GM18526 (cell line): ENCODE measurements around the gene UCKL1.

Source experiments
- POLR2A ChIP-seq: IDR thresholded peaks from 3 replicates; pipeline ENCODE4 v1.6.1; 2011; ENCODE audit not compliant: insufficient read length; ENCODE audit errors: extremely low read depth

UCKL1 gene

DNA sequence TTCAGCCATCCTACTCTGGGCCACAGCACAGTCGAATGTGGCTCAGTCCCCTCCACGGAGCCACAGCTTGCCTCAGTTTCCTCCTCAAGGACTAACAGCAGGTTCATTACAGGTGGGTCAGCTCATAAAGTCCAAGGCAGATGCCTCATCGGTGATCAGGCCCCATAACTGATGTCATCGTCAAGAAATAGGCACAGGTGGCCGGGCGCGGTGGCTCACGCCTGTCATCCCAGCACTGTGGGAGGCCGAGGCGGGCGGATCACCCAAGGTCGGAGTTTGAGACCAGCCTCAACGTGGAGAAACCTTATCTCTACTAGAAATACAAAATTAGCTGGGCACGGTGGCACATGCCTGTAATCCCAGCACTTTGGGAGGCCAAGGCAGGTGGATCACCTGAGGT is 3.4 kb downstream of the UCKL1 start:
- no peak for TF ChIP-seq POLR2A

DNA sequence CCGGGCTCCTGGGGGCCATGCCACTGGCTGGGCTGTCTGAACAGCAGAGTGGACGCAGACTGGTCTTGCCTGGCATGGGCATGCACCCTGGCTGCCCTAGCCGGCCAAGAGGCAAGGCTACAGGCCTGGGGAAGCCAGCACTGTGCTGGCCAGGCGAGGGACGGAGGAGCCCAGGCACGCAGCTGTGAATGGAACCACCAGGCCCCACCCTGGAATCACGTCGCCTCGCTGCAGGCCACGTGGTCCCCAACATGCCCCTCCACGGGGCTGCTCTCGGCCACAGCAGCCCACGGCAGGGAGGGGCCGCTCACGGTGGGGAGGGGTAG is 4.0 kb downstream of the UCKL1 start:
- no peak for TF ChIP-seq POLR2A

DNA sequence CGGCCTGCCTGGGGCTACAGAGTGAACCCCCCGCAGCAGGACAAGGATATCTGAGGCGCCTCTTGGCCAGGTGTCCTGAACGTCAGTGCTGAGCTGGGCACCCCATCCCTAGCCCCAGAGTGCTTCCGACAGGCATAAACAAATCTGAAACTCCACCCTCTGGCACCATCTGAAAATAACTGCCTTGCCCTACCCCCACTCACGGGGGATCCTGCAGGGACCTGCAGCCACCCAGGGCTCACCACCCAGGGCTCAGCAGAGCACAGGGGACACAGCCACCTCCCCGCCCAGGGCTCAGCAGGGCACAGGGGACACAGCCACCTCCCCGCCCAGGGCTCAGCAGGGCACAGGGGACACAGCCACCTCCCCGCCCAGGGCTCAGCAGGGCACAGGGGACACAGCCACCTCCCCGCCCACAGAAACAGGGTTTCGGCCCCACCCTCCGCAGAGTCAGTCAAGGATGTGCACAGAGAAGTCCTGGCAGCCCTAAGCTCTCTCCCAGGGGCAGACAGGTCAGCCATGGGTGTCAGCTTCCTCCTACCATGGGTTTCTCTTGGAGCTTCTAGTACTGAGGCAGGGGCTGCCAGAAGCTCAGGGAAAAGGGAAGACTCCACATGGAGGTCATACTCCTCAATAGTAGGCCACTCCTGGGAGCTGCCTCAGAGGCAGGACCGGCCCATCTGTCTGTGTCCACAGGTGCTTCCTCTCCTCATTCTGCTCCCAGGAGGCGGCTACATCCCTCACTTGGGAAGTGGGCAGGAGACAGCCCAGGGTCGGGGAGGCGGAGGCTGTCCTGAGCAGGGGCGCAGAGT is 4.6 kb downstream of the UCKL1 start:
- TF ChIP-seq POLR2A, result no peak

DNA sequence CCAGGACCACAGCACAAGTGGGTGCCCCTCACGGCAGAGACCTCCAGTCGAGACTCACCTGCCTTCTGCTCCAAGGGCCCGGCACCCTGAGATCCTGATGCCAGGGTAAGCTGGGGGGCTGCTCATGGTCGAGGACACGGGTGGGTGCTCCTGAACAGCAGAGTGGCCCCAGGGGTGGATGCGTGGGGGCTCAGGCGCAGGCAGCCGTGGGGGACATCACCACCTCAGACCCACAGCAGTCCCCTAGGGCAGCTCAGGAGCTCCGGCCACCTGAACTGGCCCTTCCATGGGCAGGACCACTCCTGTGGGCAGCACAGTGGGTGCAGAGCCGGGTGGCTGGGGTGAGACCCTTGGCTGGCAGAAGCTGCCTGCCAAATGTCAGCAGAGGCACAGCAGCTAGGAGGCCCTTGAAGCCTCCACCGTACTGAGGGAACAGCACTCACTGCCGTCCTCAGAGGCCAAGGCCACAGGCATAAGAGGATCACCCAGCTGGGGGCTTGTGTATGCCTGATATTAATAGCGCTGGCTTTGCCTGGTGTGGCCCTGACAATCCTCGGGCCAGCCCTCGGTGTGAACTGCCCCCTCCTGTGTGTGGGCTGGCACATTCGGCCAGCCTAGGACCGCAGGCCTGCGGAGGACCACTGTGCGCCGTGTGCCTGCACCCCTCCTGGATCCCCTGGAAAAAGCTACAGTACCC is 5.4 kb downstream of the UCKL1 start:
- no peak for TF ChIP-seq POLR2A

DNA sequence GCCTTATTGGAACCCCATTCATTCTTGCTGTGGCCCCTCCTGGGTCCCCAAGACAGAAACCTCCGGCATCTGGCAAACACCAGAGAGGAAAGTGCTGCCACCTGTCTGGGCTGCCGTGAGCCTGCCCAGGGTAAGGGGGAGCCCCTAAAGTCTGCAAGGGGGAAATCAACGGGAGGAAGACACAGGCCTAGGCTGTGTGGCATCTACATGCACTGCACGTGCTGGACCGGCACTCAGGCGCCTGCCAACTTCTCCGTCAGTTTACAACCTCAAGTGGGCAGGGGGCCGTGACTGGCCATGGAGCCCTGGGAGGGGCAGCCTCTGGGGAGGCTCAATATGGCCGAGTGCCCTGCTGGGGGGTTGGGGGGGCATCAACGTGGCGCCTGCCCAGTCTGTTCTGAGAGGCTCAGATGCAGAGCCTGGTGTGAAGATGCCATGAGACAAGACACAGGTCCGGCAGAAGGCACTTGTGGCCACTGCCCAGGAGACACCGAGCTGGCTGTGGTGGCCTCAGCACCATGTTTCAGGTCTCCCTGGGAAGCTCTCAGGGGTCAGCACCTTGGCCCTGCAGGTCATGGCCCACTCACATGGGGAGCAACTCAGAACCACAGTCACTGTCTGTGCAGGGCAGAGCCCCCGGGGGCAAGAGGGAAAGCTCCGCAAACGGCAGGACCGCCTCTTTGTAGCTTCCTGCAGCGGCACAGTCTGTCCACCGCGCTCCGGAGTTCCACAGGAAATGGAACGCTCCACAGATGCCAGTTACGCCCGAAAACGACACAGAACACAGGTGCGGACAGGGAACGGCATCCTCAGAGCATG is 8.4 kb downstream of the UCKL1 start:
- no peak for TF ChIP-seq POLR2A

DNA sequence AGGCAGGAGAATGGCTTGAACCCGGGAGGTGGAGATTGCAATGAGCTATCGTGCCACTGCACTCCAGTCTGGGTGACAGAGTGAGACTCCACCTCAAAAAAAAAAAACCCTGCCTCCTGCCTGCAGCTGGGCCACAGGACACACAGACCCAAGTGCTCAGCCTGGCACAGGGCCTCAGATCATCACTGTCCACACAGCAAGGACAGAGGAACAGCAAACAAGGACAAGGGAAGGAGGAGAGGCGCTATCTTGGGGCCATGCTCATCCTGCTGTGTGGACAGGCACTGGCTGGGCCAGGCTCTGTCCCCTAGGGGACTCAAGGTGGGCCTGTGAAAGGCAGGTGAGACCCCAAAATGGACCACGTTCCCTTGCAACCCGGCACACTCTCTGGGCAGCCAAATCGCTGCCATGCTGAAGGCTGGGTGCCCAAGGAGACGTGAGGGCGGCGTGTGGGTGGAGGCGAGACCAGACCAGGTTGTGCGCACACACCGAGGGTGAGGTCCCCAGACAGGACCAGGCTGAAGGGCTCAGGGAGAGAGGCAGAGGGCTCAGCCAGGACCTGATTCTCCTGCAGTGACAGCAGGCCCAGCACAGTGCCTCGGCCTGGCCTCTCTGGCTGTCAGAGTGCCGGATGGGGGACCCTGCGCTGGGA is 9.1 kb downstream of the UCKL1 start:
- TF ChIP-seq POLR2A, result no peak

DNA sequence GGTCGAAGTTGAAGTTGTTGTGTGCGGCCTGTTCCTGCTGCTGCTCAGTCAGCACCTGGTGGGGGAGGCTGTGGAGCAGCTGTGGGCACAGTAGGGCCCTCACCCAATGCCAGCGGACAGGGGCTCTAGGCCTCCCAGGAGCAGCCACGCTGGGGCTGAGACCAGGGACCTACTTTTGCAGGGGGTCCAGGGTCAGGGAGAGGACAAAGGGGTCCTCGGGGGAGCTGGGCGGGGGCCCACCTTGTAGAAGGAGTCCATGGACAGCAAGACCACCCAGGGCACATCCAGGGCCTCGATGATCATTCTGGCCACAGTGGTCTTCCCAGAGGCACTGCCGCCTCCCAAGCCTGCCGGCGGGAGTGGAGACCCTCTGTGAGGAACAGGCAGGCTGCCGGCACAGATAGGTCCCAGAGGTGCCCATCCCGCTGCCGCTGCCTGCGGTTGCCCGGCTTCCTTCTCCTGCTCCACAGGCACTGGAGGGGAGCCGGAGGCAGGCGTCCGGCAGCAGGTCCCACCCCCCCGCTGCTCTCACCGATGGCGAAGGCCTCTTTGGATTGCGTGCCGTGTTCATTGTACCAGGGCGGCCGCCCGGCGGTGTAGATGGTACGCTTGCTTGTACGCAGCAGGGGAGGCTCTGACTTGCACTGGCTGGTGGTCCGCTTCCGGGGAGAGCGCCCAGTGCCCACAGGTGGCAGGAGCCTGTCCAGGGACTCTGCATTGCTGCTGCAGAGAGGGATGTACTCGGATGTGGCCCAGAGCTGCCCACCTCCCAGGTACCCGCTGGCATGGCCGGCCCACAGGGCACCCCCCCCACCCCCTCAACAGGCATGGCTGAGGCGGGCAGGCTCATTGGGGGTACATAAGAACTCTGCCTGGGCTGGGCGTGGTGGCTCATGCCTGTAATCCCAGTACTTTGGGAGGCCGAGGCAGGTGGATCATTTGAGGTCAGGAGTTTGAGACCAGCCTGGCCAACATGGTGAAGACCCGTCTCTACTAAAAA is 10.0 kb downstream of the UCKL1 start:
- TF ChIP-seq POLR2A, result no peak

DNA sequence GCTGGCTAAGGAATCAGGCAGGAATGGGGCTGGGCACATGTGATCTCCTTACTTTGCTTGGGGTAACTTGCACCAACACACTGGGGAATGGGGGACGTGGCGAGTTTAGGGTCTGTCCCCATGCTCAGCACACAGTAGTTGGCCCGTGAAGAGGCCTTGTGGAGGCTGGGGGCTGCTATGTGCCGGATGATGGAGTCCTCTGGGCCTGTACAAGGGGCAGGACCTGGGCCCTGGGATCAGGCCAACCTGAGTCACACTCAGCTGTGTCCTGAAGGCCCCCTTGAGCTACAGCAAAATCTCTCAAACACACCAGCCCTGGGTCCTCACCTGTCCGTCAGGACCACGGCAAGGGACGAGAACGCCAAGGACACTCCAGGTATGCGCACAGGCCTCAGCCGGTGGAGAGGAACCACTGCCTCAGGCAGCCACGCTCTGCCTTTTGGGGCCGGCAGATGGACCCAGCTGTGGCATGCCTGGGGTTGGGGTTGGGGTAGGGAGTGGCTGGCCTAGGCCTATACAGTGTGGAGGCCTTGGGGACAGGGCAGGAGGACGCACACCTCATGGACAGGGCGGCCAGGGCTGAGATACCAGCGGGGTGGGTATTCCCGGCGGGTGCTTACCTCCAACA is 11.1 kb downstream of the UCKL1 start:
- no peak for TF ChIP-seq POLR2A

DNA sequence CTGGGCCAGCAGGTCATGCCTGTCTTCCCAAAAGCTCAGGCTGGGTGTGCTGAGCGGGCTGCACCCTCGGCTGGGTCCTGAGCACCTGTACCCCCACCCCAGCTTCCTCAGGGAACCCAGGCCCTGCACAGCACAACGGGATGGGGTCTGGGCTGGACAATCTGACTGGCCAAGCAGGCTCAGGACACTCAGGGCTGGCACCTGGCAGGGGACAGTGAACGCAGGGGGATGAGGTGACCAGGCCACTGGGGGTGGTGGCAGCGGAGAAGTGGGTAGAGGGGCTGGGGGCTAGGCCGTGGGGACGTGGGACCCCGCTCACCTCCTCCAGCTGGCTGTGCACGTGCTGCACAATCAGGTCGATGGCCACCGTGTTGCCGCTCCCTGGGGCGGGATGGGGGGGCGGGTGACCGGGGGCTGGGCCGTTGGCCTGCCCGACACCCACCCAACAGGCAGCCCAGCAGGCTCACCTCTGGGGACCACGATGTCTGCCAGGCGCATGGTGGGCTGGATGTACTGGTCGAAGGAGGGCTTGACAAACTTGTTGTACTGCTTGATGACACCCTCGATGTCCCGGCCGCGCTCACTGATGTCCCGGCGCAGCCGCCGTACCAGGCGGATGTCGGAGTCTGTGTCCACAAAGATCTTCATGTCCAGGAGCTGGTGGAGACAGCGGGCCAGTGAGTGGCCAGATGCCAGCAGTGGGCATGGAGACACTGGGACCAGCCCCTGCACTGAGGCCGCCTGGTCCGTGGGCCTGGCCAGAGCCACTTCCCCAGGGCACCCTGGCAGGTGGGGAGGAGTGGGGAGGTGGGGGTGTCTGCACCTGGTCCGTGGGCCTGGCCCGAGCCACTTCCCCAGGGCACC is 11.9 kb downstream of the UCKL1 start:
- no peak for TF ChIP-seq POLR2A

DNA sequence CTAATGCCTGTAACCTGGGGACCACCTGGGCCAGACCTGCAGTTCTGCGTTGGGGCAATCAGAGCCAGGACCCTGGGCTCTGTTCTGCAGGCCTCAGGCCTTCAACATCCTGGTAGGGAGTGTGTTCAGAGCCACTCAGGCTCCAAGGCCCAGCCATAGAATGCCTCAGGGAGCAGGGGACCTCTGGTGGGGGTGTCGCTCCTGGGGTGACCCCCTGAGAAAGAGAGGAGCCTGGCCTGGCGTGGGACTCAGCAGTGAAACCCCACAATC is 12.5 kb downstream of the UCKL1 start:
- TF ChIP-seq POLR2A, result no peak

DNA sequence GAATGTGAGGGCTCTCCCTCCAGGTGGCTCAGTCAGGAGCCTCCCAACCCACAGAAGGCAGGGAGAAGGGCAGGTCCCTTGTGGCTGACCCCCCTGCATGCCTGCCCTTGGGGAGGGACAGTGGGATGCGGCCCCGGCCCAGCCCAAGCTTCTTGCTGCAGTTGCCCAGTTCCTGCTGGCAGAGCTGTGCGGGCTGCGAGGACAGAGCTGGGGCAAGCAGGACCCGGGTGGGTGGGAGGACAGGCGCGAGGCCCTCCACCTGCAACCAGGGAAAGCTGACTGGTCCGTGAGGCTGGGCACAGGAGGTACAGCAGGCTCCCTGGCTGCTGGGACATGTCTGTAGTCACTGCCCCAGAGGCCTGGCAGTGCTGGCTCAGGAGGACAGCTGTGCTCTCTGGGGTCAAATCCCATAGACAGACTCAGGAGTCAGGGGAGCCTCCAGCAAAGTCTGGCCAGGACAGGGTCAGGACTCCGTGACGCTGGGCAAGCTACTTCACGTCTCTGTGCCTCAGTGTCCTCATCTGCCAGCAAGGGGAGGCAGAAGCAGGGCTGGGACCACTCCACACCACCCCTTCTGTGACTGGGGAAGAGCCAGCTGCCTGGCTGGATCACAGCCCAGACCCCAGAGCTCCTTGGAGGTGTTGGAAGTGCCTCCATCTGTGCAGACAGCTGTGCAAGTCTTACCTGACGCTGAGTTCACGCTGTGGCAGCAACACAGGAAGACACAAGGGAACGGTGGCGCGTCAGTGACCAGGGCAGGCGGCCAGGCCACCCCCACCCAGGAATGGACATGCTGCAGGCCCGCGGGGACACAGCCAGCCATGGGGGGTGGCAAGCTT is 13.0 kb downstream of the UCKL1 start:
- TF ChIP-seq POLR2A, result no peak

DNA sequence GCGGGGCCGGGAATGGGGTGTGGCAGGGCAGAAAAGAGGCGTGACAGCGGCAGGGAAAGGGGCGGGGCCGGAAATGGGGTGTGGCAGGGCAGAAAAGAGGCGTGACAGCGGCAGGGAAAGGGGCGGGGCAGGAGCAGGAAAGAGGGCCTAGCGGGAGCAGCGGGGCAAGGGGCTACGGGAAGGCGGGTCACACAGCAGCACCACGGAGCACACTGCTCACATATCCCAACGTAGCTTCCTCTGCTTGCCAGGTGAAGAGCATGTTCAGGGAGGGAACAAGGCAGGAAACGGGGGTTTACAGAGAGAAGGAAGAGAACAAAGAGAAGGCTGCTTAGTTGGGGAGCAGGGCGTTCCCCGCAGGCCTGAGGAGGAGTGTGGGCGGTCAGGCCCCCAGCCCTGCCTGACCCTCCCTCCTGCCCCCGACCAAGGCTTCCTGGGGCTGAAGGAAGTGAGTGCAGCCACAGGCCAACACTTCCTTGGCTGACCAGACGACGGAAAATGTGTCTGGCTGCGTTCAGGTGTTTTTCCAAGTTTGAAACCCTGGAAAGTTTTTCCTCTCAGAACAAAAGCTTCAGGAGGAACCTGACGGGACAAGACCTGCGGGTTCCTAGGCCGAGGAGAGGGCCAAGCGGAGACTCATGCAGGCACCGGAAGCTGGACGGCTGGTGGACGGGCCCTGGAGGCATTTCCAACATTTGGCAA is 13.8 kb downstream of the UCKL1 start:
- no peak for TF ChIP-seq POLR2A
